Endothelial cell of umbilical vein (primary cell): ENCODE data around the gene NCK2. TPM values are rescaled to one million over a fixed set of nuclear protein-coding genes. Genes with fewer than 3 reads are reported as not detected.

Experiments
- BruUV-seq: library from RNA; stranded (reverse); fragments of 400-500 nt; replicated peaks from 2 replicates; lab custom pipeline; 2021; lab: Mats Ljungman, UMichigan
- CTCF ChIA-PET: fragments of 300-600, 350-600 bp; sonication (Branson Sonifier 250); formaldehyde crosslinking; loops from one replicate; lab custom pipeline; 2021; ENCODE audit warnings: antibody characterized with exemption, inconsistent platforms; lab: Charles Lee
- POLR2A ChIA-PET: fragments of 300-600, 350-600 bp; sonication (Branson Sonifier 250); formaldehyde crosslinking; loops from one replicate; lab custom pipeline; 2021; ENCODE audit warnings: antibody characterized with exemption, inconsistent platforms; lab: Charles Lee
- DNase-seq: peaks from one replicate; pipeline ENCODE4 v3.0.0-alpha.2; 2011; ENCODE audit warnings: low read depth, low spot score
- FAIRE-seq: peaks from 2 replicates; lab custom pipeline; 2011; peaks lifted over from hg19 to GRCh38; lab: Jason Lieb, UNC
- H2AFZ ChIP-seq: 2 replicates; pipeline ENCODE4 v1.6.0; 2012; ENCODE audit warnings: low read depth, low read length, control low read depth, inconsistent platforms
- H3K27ac ChIP-seq: 2 replicates; pipeline ENCODE4 v1.5.1; 2011; ENCODE audit warnings: low read depth, mild to moderate bottlenecking, control low read depth, low read length, moderate library complexity; ENCODE audit not compliant: insufficient read depth
- H3K27me3 ChIP-seq, 2 experiments: 2 replicates each; pipeline versions ENCODE4 v1.6.0 to v1.6.1; 2011; ENCODE audit warnings: low read length in 2 of 2, mixed read lengths in 1 of 2; ENCODE audit not compliant: control insufficient read depth in 2 of 2, insufficient read depth in 2 of 2
- H3K36me3 ChIP-seq, 2 experiments: 2 replicates in 1 of 2; 3 replicates in 1 of 2; pipeline ENCODE4 v1.5.1; 2011; ENCODE audit warnings: low read length in 2 of 2, mild to moderate bottlenecking in 1 of 2, moderate library complexity in 1 of 2; ENCODE audit not compliant: control insufficient read depth in 2 of 2, insufficient read depth in 2 of 2; ENCODE audit errors: extremely low read depth in 1 of 2
- H3K4me1 ChIP-seq: 3 replicates; pipeline ENCODE4 v1.5.1; 2011; ENCODE audit warnings: mild to moderate bottlenecking, low read length; ENCODE audit not compliant: control insufficient read depth, insufficient read depth; ENCODE audit errors: extremely low read depth
- H3K4me2 ChIP-seq: 2 replicates; pipeline ENCODE4 v1.6.1; 2011; ENCODE audit warnings: low read length, control low read depth, mixed read lengths; ENCODE audit not compliant: insufficient read depth
- H3K4me3 ChIP-seq, 3 experiments: fragments of 200-600 bp in 1 of 3; sonication (generic), shearing (Covaris generic) in 1 of 3; replicated peaks in 1 of 3; 2 replicates each; pipeline ENCODE4 v1.5.1; 2011 to 2016; ENCODE audit warnings: control low read depth in 3 of 3, low read length in 3 of 3, mild to moderate bottlenecking in 2 of 3, inconsistent platforms in 1 of 3, low read depth in 1 of 3, moderate library complexity in 1 of 3; ENCODE audit not compliant: insufficient read depth in 1 of 3
- H3K79me2 ChIP-seq: 2 replicates; pipeline ENCODE4 v1.6.0; 2012; ENCODE audit warnings: low read length, inconsistent platforms; ENCODE audit not compliant: control insufficient read depth, insufficient read depth
- H3K9ac ChIP-seq: replicated peaks from 2 replicates; pipeline ENCODE3; 2011; ENCODE audit warnings: low read length, control low read depth; ENCODE audit not compliant: insufficient read depth; ENCODE audit errors: extremely low read depth
- H3K9me1 ChIP-seq: replicated peaks from 3 replicates; pipeline ENCODE4 v1.6.0; 2011; ENCODE audit warnings: mild to moderate bottlenecking, low read length; ENCODE audit not compliant: control insufficient read depth, insufficient read depth; ENCODE audit errors: extremely low read depth
- H3K9me3 ChIP-seq: replicated peaks from 2 replicates; pipeline ENCODE4 v1.5.1; 2012; ENCODE audit warnings: low read length, inconsistent platforms; ENCODE audit not compliant: control insufficient read depth, insufficient read depth
- H4K20me1 ChIP-seq: replicated peaks from 2 replicates; pipeline ENCODE3; 2011; ENCODE audit warnings: mild to moderate bottlenecking, low read length; ENCODE audit not compliant: control insufficient read depth, insufficient read depth; ENCODE audit errors: extremely low read depth
- EZH2 ChIP-seq: IDR thresholded peaks from 2 replicates; pipeline ENCODE4 v1.6.1; 2012; ENCODE audit warnings: borderline replicate concordance, low read depth, mild to moderate bottlenecking, moderate library complexity, low read length, inconsistent platforms; ENCODE audit not compliant: severe bottlenecking
- FOS ChIP-seq: IDR thresholded peaks from 2 replicates; pipeline ENCODE4 v1.6.1; 2011; ENCODE audit warnings: mild to moderate bottlenecking, low read length, moderate library complexity, borderline replicate concordance; ENCODE audit not compliant: insufficient read depth
- GATA2 ChIP-seq: IDR thresholded peaks from 2 replicates; pipeline ENCODE4 v1.7.0; 2011; ENCODE audit warnings: low read depth, mild to moderate bottlenecking, moderate library complexity, mixed read lengths, low read length; ENCODE audit not compliant: insufficient read length, insufficient read depth
- JUN ChIP-seq: IDR thresholded peaks from 2 replicates; pipeline ENCODE4 v1.6.1; 2011; ENCODE audit warnings: borderline replicate concordance, low read depth; ENCODE audit not compliant: insufficient read length, insufficient read depth
- MYC ChIP-seq: IDR thresholded peaks from one replicate; pipeline ENCODE4 v1.6.1; 2011; ENCODE audit warnings: mild to moderate bottlenecking, low read depth, low read length
- POLR2A ChIP-seq: IDR thresholded peaks from 2 replicates; pipeline ENCODE4 v1.6.1; 2012; ENCODE audit warnings: low read depth, mild to moderate bottlenecking, control low read depth, low read length
- POLR2AphosphoS5 ChIP-seq: IDR thresholded peaks from 2 replicates; pipeline ENCODE4 v1.6.1; 2012; ENCODE audit warnings: low read depth, mild to moderate bottlenecking, control low read depth, low read length, moderate library complexity; ENCODE audit not compliant: insufficient read depth
- dilution Hi-C: fragments of 300-500 bp; cut with MboI; formaldehyde crosslinking; loops from one replicate; pipeline ENCODE4 v1.15.0; 2019; ENCODE audit warnings: low sequenced_read_pairs; ENCODE audit not compliant: extremely low pct_ligation_motif_present
- intact Hi-C: fragments of 100-400 bp; cut with micrococcal nuclease; formaldehyde crosslinking; loops from one replicate; pipeline ENCODE4 v1.10.0; 2022
- polyA plus RNA-seq, 4 experiments: library from polyadenylated mRNA; depleted of rRNA in 3 of 4; stranded (reverse) in 3 of 4; unstranded in 1 of 4; fragments of >200 nt; gene quantifications; 2 replicates each; pipeline versions ENCODE4 v1.2.1 to v1.2.3, GENCODE V29; 2011 to 2012; ENCODE audit warnings: missing spikeins in 1 of 4
- total RNA-seq: library from RNA; stranded (reverse); gene quantifications from 2 replicates; pipeline ENCODE4 v1.2.3, GENCODE V29; 2021
- TF ChIP-seq, protein P1 (sequence below), 2 donors: IDR thresholded peaks; 1 replicate in 1 of 2; 2 replicates in 1 of 2; pipeline ENCODE4 v1.5.1; 2011; ENCODE audit warnings: low read length in 2 of 2, mild to moderate bottlenecking in 2 of 2, moderate library complexity in 2 of 2, control low read depth in 1 of 2, inconsistent platforms in 1 of 2, low read depth in 1 of 2; ENCODE audit not compliant: insufficient read depth in 1 of 2; ENCODE audit errors: extremely low read depth in 1 of 2
- TF ChIP-seq, protein P2 (sequence below): IDR thresholded peaks from 2 replicates; pipeline ENCODE4 v1.6.1; 2011; ENCODE audit not compliant: insufficient read depth, insufficient read length

The NCK2 gene
- total and polyA plus RNA-seq, 2 donors (not counting 3 experiments of a cell fraction or from before 2014, with no cell fraction given), result 23.8 to 39.1 TPM

DNA sequence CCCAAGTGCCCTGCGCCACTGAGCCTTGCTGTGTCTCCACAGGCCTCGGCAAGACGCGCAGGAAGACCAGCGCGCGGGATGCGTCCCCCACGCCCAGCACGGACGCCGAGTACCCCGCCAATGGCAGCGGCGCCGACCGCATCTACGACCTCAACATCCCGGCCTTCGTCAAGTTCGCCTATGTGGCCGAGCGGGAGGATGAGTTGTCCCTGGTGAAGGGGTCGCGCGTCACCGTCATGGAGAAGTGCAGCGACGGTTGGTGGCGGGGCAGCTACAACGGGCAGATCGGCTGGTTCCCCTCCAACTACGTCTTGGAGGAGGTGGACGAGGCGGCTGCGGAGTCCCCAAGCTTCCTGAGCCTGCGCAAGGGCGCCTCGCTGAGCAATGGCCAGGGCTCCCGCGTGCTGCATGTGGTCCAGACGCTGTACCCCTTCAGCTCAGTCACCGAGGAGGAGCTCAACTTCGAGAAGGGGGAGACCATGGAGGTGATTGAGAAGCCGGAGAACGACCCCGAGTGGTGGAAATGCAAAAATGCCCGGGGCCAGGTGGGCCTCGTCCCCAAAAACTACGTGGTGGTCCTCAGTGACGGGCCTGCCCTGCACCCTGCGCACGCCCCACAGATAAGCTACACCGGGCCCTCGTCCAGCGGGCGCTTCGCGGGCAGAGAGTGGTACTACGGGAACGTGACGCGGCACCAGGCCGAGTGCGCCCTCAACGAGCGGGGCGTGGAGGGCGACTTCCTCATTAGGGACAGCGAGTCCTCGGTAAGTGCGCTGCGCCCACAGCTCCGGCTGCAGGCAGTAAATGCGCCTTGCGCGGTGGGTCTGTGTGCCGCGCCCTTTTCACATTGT lies 136.8 kb downstream of the NCK2 start:
- DNase-seq (no peak), FAIRE-seq (no peak)
- BruUV-seq, result no TSS peak
- POLR2A ChIA-PET, result no interaction called here
- no peak overlapping the region for H3K4me3 ChIP-seq
- CTCF ChIA-PET, result no interaction called here
- H3K9me3 ChIP-seq, result no peaks in the 10 kb centered on the region
- no peak for TF ChIP-seq GATA2
- TF ChIP-seq POLR2AphosphoS5, result no peak
- no peak for TF ChIP-seq MYC
- TF ChIP-seq, protein P1, sequence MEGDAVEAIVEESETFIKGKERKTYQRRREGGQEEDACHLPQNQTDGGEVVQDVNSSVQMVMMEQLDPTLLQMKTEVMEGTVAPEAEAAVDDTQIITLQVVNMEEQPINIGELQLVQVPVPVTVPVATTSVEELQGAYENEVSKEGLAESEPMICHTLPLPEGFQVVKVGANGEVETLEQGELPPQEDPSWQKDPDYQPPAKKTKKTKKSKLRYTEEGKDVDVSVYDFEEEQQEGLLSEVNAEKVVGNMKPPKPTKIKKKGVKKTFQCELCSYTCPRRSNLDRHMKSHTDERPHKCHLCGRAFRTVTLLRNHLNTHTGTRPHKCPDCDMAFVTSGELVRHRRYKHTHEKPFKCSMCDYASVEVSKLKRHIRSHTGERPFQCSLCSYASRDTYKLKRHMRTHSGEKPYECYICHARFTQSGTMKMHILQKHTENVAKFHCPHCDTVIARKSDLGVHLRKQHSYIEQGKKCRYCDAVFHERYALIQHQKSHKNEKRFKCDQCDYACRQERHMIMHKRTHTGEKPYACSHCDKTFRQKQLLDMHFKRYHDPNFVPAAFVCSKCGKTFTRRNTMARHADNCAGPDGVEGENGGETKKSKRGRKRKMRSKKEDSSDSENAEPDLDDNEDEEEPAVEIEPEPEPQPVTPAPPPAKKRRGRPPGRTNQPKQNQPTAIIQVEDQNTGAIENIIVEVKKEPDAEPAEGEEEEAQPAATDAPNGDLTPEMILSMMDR (IDR thresholded peaks at IDR 0.05; ENCODE audit: extremely low read depth in 1 of 2, insufficient read depth in 1 of 2, low read depth in 1 of 2, low read length in 2 of 2), result no peak
- TF ChIP-seq JUN, result no peak
- no peak for TF ChIP-seq POLR2A
- TF ChIP-seq EZH2, result no peak
- TF ChIP-seq, protein P2, sequence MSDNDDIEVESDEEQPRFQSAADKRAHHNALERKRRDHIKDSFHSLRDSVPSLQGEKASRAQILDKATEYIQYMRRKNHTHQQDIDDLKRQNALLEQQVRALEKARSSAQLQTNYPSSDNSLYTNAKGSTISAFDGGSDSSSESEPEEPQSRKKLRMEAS, result no peak
- TF ChIP-seq FOS, result no peak
- no peaks in the 10 kb centered on the region for H3K9me1 ChIP-seq
- no peak overlapping the region for H2AFZ ChIP-seq
- H3K4me2 ChIP-seq, result no peak overlapping the region
- dilution Hi-C loops (no loop called here), intact Hi-C loops (loop anchor here (10.0 kb wide), 1 partner anchor 137 kb away; the partner anchor contains the start of gene NCK2)
- no peaks in the 10 kb centered on the region for H3K4me1 ChIP-seq
- H3K36me3 ChIP-seq, result peaks cover 0 to 8% of the 10 kb centered on the region in 2 experiments
- H3K27me3 ChIP-seq, result no peaks in the 10 kb centered on the region
- no peak overlapping the region for H3K27ac ChIP-seq
- H3K9ac ChIP-seq, result no peak overlapping the region
- H3K79me2 ChIP-seq, result peaks cover 7% of the 10 kb centered on the region
- H4K20me1 ChIP-seq, result peaks cover 10% of the 10 kb centered on the region
